Non-pigmented ciliary epithelial cell (primary cell): Measurements from ENCODE around the gene AGAP3.

Source experiments
- DNase-seq: peaks from one replicate; pipeline ENCODE4 v3.0.0-alpha.2; 2010; ENCODE audit warnings: low read depth

The AGAP3 gene

DNA sequence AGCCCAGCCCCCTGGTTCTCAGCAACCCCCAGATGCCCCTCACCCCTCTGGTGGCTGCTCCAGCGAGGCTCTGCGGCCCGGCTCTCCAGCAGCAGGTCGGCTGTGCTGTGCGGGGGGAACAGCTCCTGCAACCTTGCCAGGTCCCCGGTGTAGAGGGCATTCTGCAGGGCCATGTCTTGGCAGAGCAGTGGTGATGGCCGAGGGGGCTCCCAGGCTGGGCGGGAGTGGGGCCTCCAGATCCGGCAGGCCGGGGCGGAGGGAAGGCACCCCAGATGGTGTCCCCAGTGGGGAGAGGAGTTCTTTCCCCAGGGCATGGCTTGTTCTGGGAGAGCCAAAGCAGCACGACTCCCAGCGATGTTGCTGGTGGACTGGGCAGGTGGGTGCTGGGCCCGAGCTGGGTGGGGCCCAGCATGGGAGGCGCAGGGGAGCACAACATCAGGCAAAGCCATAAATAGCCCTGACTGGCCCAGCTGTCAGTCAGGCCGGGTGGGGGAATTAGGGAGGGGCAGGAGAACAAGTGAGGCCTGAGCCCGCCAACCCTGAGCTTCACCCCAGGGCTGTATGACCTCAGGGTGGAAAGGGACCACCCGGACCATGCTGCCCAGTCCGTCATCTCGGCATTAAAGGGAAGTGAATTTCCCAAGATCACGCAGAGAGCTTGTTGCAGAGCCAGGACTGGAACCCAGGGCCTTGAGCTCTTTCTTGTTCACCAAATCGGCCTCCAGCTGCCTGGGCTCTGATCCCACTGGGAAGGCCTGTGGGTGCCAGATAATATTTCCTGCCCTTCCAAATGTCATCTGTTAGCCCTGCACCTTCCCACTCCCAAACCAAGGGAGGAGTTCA is 101.4 kb downstream of the AGAP3 start:
- no peak for DNase-seq

DNA sequence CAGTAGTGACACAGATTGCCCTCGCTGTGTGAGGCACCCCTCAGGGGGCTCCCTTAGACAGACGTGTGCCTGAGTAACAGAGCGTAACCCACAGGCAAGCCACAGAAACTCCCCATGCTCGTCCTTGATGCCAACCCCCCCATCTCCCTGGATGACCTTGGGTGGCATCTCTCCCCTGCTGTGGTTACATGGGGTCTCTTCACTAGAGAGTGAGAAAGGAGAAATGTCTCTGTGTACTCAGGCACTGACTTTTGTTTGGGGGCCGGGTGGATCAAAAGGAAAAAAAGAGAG is 101.9 kb downstream of the AGAP3 start:
- no peak for DNase-seq

DNA sequence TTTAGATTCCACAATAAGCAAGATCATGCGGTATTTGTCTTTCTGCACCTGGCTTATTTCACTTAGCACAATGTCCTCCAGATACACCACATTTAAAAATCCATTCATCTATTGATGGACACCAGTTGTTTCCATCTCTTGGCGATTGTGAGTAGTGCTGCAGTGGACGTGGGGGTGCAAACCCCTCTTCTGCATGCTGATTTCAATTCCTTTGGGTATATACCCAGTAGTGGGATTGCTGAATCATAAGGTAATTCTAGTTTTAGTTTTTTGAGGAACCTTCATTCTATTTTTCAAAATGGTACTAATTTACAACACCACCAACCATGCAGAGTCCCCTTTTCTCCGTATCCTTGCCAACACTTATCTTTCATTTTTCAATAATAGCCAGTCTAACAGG is 102.8 kb downstream of the AGAP3 start:
- no peak for DNase-seq

DNA sequence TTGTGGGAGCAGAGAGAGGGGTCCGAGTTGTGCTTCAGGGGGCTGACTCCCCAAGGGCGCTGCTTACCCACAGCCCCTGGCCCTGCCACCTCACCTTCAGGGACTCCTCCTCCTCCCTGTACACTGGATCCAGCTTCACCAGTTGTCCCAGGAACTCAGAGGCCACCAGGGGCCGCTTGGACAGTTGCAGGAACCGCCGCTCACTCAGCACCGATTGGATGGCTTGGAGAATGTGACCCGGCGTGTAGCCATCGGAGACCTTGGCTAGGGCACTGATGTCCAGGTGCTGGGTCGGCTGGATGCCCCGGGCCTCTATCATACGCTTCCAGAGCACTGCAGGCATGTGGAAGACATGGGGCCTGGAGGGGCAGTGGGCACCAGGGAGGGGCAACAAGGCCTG is 105.3 kb downstream of the AGAP3 start:
- DNase-seq, result no peak

DNA sequence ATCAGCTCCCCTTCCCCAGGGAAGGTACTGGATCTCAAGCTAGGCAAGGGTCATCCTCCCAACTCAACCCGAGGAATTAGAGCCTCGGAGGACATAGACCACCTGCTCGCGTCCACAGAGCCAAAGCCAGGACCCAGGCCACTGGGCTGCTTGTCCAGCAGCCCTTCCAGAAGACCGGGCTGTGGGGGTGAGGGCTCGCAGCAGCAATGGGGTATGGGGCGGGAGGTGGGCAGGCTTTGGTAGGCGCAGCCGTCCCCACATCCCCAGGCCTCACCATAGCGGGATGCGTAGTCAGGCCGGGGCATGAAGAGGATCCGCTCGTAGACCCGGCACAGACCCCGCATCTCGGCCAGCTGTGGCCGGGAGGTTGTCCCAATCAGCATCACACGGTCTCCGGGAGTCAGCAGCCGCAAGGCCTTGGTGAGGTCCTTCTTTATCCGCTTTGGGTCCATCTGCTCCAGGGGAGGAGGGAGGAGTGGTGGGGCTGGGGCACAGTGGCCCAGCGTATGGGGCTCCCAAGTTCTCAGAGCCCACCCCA is 105.8 kb downstream of the AGAP3 start:
- no peak for DNase-seq

DNA sequence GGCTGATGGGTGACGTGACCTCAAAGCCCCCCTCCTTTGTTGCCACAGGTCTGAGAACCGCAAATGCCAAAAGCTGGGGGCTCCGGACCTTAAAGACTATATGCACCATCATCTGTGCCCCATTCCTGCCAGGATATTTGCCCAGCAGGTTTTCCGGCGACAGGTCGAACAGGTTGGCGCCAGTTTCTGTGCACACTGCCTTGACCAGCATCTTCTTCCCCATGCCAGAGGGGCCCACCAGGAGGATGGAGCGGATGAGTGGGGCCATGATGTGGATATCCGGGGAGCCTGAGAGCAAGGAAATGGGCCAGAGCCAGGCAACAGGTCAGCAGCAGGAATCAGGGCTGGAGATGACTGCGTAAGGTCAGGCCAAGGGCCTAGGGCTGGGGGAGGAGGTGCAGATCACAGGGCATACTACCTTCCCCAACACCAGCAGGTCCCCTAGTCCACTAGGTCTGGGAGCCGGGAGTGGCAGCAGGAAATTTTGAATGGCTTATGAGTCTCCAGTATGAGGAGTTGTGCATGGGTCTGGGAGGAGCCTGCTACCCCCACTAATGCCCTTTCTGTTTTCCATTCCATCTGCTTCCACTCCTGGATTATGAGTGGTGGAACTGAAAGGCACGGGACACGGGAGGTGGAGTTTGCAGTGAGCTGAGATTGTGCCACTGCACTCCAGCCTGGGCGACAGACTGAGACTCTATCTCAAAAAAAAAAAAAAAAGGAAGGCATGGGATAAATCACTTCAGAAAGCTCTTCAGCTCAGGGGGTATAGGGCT is 107.1 kb downstream of the AGAP3 start:
- no peak for DNase-seq
